GOT3 (cell line): ENCODE measurements around the gene APBA1.

Experiments
- DNase-seq: peaks from one replicate; lab custom pipeline; 2025; ENCODE audit warnings: mixed read lengths; lab: John Stamatoyannopoulos, UW

The APBA1 gene

GRCh38 chr9:69397384-69398214 is 274.6 kb downstream of the APBA1 start:
- no peak for DNase-seq

- DNase-seq: no peak
Measured at GRCh38 chr9:69396759-69397158, 275.4 kb downstream of the APBA1 start.

GRCh38 chr9:69395718-69396117 is 276.5 kb downstream of the APBA1 start:
- DNase-seq: no peak

GRCh38 chr9:69393425-69393824 is 278.7 kb downstream of the APBA1 start:
- DNase-seq: no peak

GRCh38 chr9:69392826-69393225 is 279.3 kb downstream of the APBA1 start:
- no peak for DNase-seq

GRCh38 chr9:69391946-69392345 is 280.2 kb downstream of the APBA1 start:
- DNase-seq: no peak

GRCh38 chr9:69391487-69391886 is 280.7 kb downstream of the APBA1 start:
- DNase-seq: no peak

- no peak for DNase-seq
Measured at GRCh38 chr9:69389437-69389995, 282.7 kb downstream of the APBA1 start.

GRCh38 chr9:69388596-69388995 is 283.6 kb downstream of the APBA1 start:
- DNase-seq: no peak

- no peak for DNase-seq
Measured at GRCh38 chr9:69386651-69387050, 285.5 kb downstream of the APBA1 start.

- DNase-seq: no peak
Measured at GRCh38 chr9:69385581-69386033, 286.6 kb downstream of the APBA1 start.

GRCh38 chr9:69382135-69382534 is 290.0 kb downstream of the APBA1 start:
- no peak for DNase-seq

GRCh38 chr9:69380811-69381210 is 291.4 kb downstream of the APBA1 start:
- no peak for DNase-seq

GRCh38 chr9:69380301-69380700 is 291.9 kb downstream of the APBA1 start:
- no peak for DNase-seq

- no peak for DNase-seq
Measured at GRCh38 chr9:69379270-69379982, 292.7 kb downstream of the APBA1 start.

GRCh38 chr9:69377981-69378380 is 294.2 kb downstream of the APBA1 start:
- DNase-seq: no peak
